Measurements from ENCODE around the gene COPZ1. TPM values are rescaled to one million over a fixed set of nuclear protein-coding genes. Genes with fewer than 3 reads are reported as not detected.

The COPZ1 gene
- total and polyA plus RNA-seq, 9 of the 15 experiments (the other 6 are each of a cell fraction or from before 2014, with no cell fraction given), result 137 to 487 (median 233) TPM

GRCh38 chr12:54390668-54391551 lies 66.0 kb downstream of the COPZ1 start (continued):
- TF ChIP-seq E2F6 (IDR thresholded peaks at IDR 0.05; ENCODE audit: borderline replicate concordance in 1 of 2, extremely low read depth in 1 of 2, insufficient read depth in 1 of 2, insufficient read length in 1 of 2, low read depth in 1 of 2, low read length in 1 of 2, poor library complexity in 1 of 2, severe bottlenecking in 1 of 2), result peak; percentile 71 to 88
- peak; percentile 46; the same call in 1 of the 2 replicates for TF ChIP-seq POLR2A (conservative IDR thresholded peaks at IDR 0.05)
- TF ChIP-seq ZNF3 (CRISPR knock-in tag; IDR thresholded peaks at IDR 0.05), result no peak
- peak; percentile 97 for TF ChIP-seq SPI1 (IDR thresholded peaks at IDR 0.05; ENCODE audit: borderline replicate concordance, low read depth, low read length)
- no peak for TF ChIP-seq CSDE1 (IDR thresholded peaks at IDR 0.05)
- 0 out of 2 replicates have a peak, but pooled peaks have one; percentile 30 for TF ChIP-seq ZNF592 (IDR thresholded peaks at IDR 0.05)
- peak; percentile 69 for TF ChIP-seq ZFP36 (IDR thresholded peaks at IDR 0.05; ENCODE audit: low read depth, low read length, partially characterized antibody)
- TF ChIP-seq MAZ (CRISPR knock-in tag; conservative IDR thresholded peaks at IDR 0.05 in 1 of 2, IDR thresholded peaks at IDR 0.05 in 1 of 2), result peak; percentile 95 to 99
- peak in 1 of 2 experiments; percentile 12; a peak in 1 of 4 replicates for TF ChIP-seq MNT (conservative IDR thresholded peaks at IDR 0.05)
- peak; percentile 6 for TF ChIP-seq PRDM10 (IDR thresholded peaks at IDR 0.05; ENCODE audit: partially characterized antibody)
- TF ChIP-seq CBFA2T3 (IDR thresholded peaks at IDR 0.05), result peak; percentile 91
